ENCODE data around the gene UNG.

- TF ChIP-seq, protein P1, sequence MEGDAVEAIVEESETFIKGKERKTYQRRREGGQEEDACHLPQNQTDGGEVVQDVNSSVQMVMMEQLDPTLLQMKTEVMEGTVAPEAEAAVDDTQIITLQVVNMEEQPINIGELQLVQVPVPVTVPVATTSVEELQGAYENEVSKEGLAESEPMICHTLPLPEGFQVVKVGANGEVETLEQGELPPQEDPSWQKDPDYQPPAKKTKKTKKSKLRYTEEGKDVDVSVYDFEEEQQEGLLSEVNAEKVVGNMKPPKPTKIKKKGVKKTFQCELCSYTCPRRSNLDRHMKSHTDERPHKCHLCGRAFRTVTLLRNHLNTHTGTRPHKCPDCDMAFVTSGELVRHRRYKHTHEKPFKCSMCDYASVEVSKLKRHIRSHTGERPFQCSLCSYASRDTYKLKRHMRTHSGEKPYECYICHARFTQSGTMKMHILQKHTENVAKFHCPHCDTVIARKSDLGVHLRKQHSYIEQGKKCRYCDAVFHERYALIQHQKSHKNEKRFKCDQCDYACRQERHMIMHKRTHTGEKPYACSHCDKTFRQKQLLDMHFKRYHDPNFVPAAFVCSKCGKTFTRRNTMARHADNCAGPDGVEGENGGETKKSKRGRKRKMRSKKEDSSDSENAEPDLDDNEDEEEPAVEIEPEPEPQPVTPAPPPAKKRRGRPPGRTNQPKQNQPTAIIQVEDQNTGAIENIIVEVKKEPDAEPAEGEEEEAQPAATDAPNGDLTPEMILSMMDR (IDR thresholded peaks at IDR 0.05), result no peak
- TF ChIP-seq POLR2A (IDR thresholded peaks at IDR 0.05), result no peak
- no peak for TF ChIP-seq POLR2AphosphoS5 (IDR thresholded peaks at IDR 0.05)
Measured at GRCh38 chr12:109099431-109100020, 2.1 kb downstream of the UNG start.
